Measurements from ENCODE around the gene FAM43A. TPM values are rescaled to one million over a fixed set of nuclear protein-coding genes. Genes with fewer than 3 reads are reported as not detected.

The FAM43A gene
- total RNA-seq, 1 donor from 2014 or later, result 20.4 TPM

- Histone ChIP-seq H3K36me3 (no peaks in the 10 kb centered on the region), H3K27me3 (no peaks in the 10 kb centered on the region), H3K9me3 (no peaks in the 10 kb centered on the region), H3K4me1 (no peaks in the 10 kb centered on the region), H3K4me3 (no peak overlapping the region), H3K27ac (no peak overlapping the region)
- intact Hi-C loops (cut with DNase I), result no loop called here
- no peak for TF ChIP-seq POLR2AphosphoS5 (IDR thresholded peaks at IDR 0.05; ENCODE audit: insufficient read depth in 1 of 2, low read depth in 1 of 2)
- TF ChIP-seq POLR2A (IDR thresholded peaks at IDR 0.05), result no peak
- TF ChIP-seq CTCF (IDR thresholded peaks at IDR 0.05), result no peak
- DNase-seq (ENCODE audit: extremely low spot score in 2 of 2), result no peak
These were observed 11.0 kb downstream of the FAM43A start for GRCh38 chr3:194696702-194697101.

GRCh38 chr3:194702545-194702944, 16.9 kb downstream of the FAM43A start:
- Histone ChIP-seq H3K36me3 (no peaks in the 10 kb centered on the region), H3K27me3 (no peaks in the 10 kb centered on the region), H3K9me3 (no peaks in the 10 kb centered on the region), H3K4me3 (no peak overlapping the region), H3K27ac (no peak overlapping the region), H3K4me1 (no peaks in the 10 kb centered on the region)
- no peak for DNase-seq (ENCODE audit: extremely low spot score in 2 of 2)
- intact Hi-C loops (cut with DNase I), result no loop called here
- TF ChIP-seq CTCF (IDR thresholded peaks at IDR 0.05) (no peak), POLR2A (IDR thresholded peaks at IDR 0.05) (no peak), POLR2AphosphoS5 (IDR thresholded peaks at IDR 0.05; ENCODE audit: insufficient read depth in 1 of 2, low read depth in 1 of 2) (no peak)

GRCh38 chr3:194705227-194705626, 19.5 kb downstream of the FAM43A start:
- TF ChIP-seq CTCF (IDR thresholded peaks at IDR 0.05) (no peak), POLR2AphosphoS5 (IDR thresholded peaks at IDR 0.05; ENCODE audit: insufficient read depth in 1 of 2, low read depth in 1 of 2) (no peak), POLR2A (IDR thresholded peaks at IDR 0.05) (no peak)
- no peaks in the 10 kb centered on the region for H3K27me3 ChIP-seq
- H3K4me3 ChIP-seq, result no peak overlapping the region
- H3K36me3 ChIP-seq, result no peaks in the 10 kb centered on the region
- intact Hi-C loops (cut with DNase I), result no loop called here
- DNase-seq (ENCODE audit: extremely low spot score in 2 of 2), result no peak
- no peaks in the 10 kb centered on the region for H3K9me3 ChIP-seq
- no peak overlapping the region for H3K27ac ChIP-seq
- H3K4me1 ChIP-seq, result no peaks in the 10 kb centered on the region

- no peak for DNase-seq (ENCODE audit: extremely low spot score in 2 of 2)
- H3K9me3 ChIP-seq, result no peaks in the 10 kb centered on the region
These were observed 20.1 kb downstream of the FAM43A start for GRCh38 chr3:194705761-194706160.

GRCh38 chr3:194707147-194707540, 21.5 kb downstream of the FAM43A start:
- Histone ChIP-seq H3K9me3 (no peaks in the 10 kb centered on the region), H3K4me3 (no peak overlapping the region), H3K4me1 (peaks cover 7% of the 10 kb centered on the region), H3K27ac (no peak overlapping the region), H3K36me3 (no peaks in the 10 kb centered on the region), H3K27me3 (no peaks in the 10 kb centered on the region)
- no peak for DNase-seq (ENCODE audit: extremely low spot score in 2 of 2)
- no peak for TF ChIP-seq POLR2AphosphoS5 (IDR thresholded peaks at IDR 0.05; ENCODE audit: insufficient read depth in 1 of 2, low read depth in 1 of 2)
- TF ChIP-seq POLR2A (IDR thresholded peaks at IDR 0.05), result no peak
- no peak for TF ChIP-seq CTCF (IDR thresholded peaks at IDR 0.05)
- intact Hi-C loops (cut with DNase I), result no loop called here

More at GRCh38 chr3:194705761-194706160, 20.1 kb downstream of the FAM43A start:
- Histone ChIP-seq H3K27ac (no peak overlapping the region), H3K4me1 (no peaks in the 10 kb centered on the region), H3K36me3 (no peaks in the 10 kb centered on the region), H3K4me3 (no peak overlapping the region), H3K27me3 (no peaks in the 10 kb centered on the region)
- no peak for TF ChIP-seq POLR2A (IDR thresholded peaks at IDR 0.05)
- no peak for TF ChIP-seq POLR2AphosphoS5 (IDR thresholded peaks at IDR 0.05; ENCODE audit: insufficient read depth in 1 of 2, low read depth in 1 of 2)
- no peak for TF ChIP-seq CTCF (IDR thresholded peaks at IDR 0.05)
- intact Hi-C loops (cut with DNase I), result no loop called here
